K562 (cell line): ENCODE results near the gene CLIP2. TPM values are rescaled to one million over a fixed set of nuclear protein-coding genes. Genes with fewer than 3 reads are reported as not detected.

Experiments used
- ATAC-seq: fragments of 200-7000 bp; cut with Tn5 transposase; 3 replicates; pipeline ENCODE4 v1.9.1; 2020; ENCODE audit warnings: moderate library complexity
- BruUV-seq: library from RNA; stranded (reverse); fragments of 400-500 nt; replicated peaks from 2 replicates; lab custom pipeline; 2021; lab: Mats Ljungman, UMichigan
- CTCF ChIA-PET: fragments of 300-600 bp; formaldehyde crosslinking; extraction: SDS; loops from one replicate; lab custom pipeline; 2021; ENCODE audit warnings: low intra/inter-chr PET ratio; lab: Yijun Ruan, JAX
- POLR2A ChIA-PET: fragments of 300-600, 350-650 bp; sonication (Branson Sonifier 250); formaldehyde crosslinking; extraction: SDS; loops from one replicate; lab custom pipeline; 2021; ENCODE audit warnings: antibody characterized with exemption, inconsistent platforms; lab: Yijun Ruan, JAX
- DNase-seq, 4 experiments: peaks; one replicate each; pipeline versions ENCODE4 v3.0.0 to v3.0.0-alpha.2; 2011 to 2018; ENCODE audit warnings: low spot score in 3 of 4, mixed read lengths in 3 of 4; ENCODE audit errors: extremely low read depth in 1 of 4
- FAIRE-seq: peaks from 2 replicates; lab custom pipeline; 2011; peaks lifted over from hg19 to GRCh38; lab: Jason Lieb, UNC
- H2AFZ ChIP-seq: 2 replicates; pipeline ENCODE4 v1.6.0; 2011; ENCODE audit warnings: low read depth, low read length, control low read depth, inconsistent platforms
- H3K27ac ChIP-seq: fragments of 200-600 bp; 3 replicates; pipeline ENCODE4 v1.8.0; 2011; ENCODE audit warnings: low read depth, mild to moderate bottlenecking, control low read depth, inconsistent platforms, low read length, moderate library complexity, mixed read lengths; ENCODE audit errors: extremely low read depth
- H3K27me3 ChIP-seq, 2 experiments: fragments of 300-600 bp in 1 of 2; 2 replicates in 1 of 2; 3 replicates in 1 of 2; pipeline versions ENCODE4 v1.6.0 to v1.8.0; 2011; ENCODE audit warnings: inconsistent platforms in 2 of 2, low read length in 2 of 2, mild to moderate bottlenecking in 1 of 2, mixed read lengths in 1 of 2, moderate library complexity in 1 of 2; ENCODE audit not compliant: control insufficient read depth in 2 of 2, insufficient read depth in 2 of 2
- H3K36me3 ChIP-seq: fragments of 300-600 bp; 3 replicates; pipeline ENCODE4 v1.8.0; 2011; ENCODE audit warnings: mild to moderate bottlenecking, low read length, inconsistent platforms; ENCODE audit not compliant: control insufficient read depth, insufficient read depth
- H3K4me1 ChIP-seq, 2 experiments: fragments of 200-600 bp in 1 of 2; replicated peaks in 1 of 2; 2 replicates in 1 of 2; 3 replicates in 1 of 2; pipeline versions ENCODE4 v1.5.1 to v1.8.0; 2011; ENCODE audit warnings: inconsistent platforms in 2 of 2, low read length in 2 of 2, mild to moderate bottlenecking in 1 of 2, mixed read lengths in 1 of 2, moderate library complexity in 1 of 2; ENCODE audit not compliant: control insufficient read depth in 2 of 2, insufficient read depth in 2 of 2
- H3K4me2 ChIP-seq: 2 replicates; pipeline ENCODE4 v1.6.1; 2011; ENCODE audit warnings: low read length, control low read depth, inconsistent platforms, mixed read lengths; ENCODE audit not compliant: insufficient read depth
- H3K4me3 ChIP-seq: fragments of 200-600 bp; sonication (generic), shearing (Covaris generic); 2 replicates; pipeline ENCODE4 v1.5.1; 2016; ENCODE audit warnings: control low read depth, inconsistent platforms
- H3K79me2 ChIP-seq: fragments of 200-600 bp; 3 replicates; pipeline ENCODE4 v1.8.0; 2011; ENCODE audit warnings: low read length, inconsistent platforms; ENCODE audit not compliant: control insufficient read depth, insufficient read depth
- H3K9ac ChIP-seq, 2 experiments: 2 replicates each; pipeline versions ENCODE4 v1.6.0 to v1.6.1; 2011; ENCODE audit warnings: low read depth in 2 of 2, low read length in 2 of 2, control low read depth in 1 of 2, inconsistent platforms in 1 of 2, mild to moderate bottlenecking in 1 of 2, mixed read lengths in 1 of 2; ENCODE audit not compliant: insufficient read depth in 1 of 2
- H3K9me1 ChIP-seq: one replicate; pipeline ENCODE4 v1.6.0; 2011; ENCODE audit warnings: inconsistent platforms, mild to moderate bottlenecking, low read length, moderate library complexity; ENCODE audit not compliant: control insufficient read depth, insufficient read depth
- H3K9me3 ChIP-seq: replicated peaks from 2 replicates; pipeline ENCODE4 v1.5.1; 2011; ENCODE audit warnings: low read depth, low read length, inconsistent platforms; ENCODE audit not compliant: control insufficient read depth, insufficient read depth
- H4K20me1 ChIP-seq: replicated peaks from 2 replicates; pipeline ENCODE4 v1.6.1; 2011; ENCODE audit warnings: low read length, inconsistent platforms, mixed read lengths; ENCODE audit not compliant: control insufficient read depth, insufficient read depth
- BDP1 ChIP-seq: IDR thresholded peaks from 3 replicates; pipeline ENCODE4 v1.6.1; 2011; ENCODE audit not compliant: insufficient read length, insufficient read depth
- CBX2 ChIP-seq: fragments of 200-600 bp; sonication (generic); IDR thresholded peaks from one replicate; pipeline ENCODE4 v1.6.1; 2012; ENCODE audit warnings: mild to moderate bottlenecking, low read length, inconsistent platforms; ENCODE audit not compliant: insufficient read depth, poor library complexity, severe bottlenecking
- CTCF ChIP-seq, 3 experiments: IDR thresholded peaks in 2 of 3; conservative IDR thresholded peaks in 1 of 3; 2 replicates each; pipeline ENCODE4 v1.5.1; 2011 to 2012; ENCODE audit warnings: low read length in 3 of 3, mild to moderate bottlenecking in 3 of 3, control low read depth in 2 of 3, improper control_type of control experiment in 1 of 3, inconsistent platforms in 1 of 3, low read depth in 1 of 3, mixed read lengths in 1 of 3, moderate library complexity in 1 of 3; ENCODE audit not compliant: insufficient read depth in 2 of 3
- GABPB2 ChIP-seq: fragments of 250-450 bp; sonication (Bioruptor Pico); conservative IDR thresholded peaks from 2 replicates; pipeline ENCODE4 v1.5.1; 2021; ENCODE audit warnings: mild to moderate bottlenecking
- KLF16 ChIP-seq: IDR thresholded peaks from 2 replicates; pipeline ENCODE4 v1.6.1; 2016; ENCODE audit warnings: antibody characterized with exemption
- MEIS2 ChIP-seq: fragments of 450-650 bp; IDR thresholded peaks from 2 replicates; pipeline ENCODE4 v1.6.1; 2014; ENCODE audit warnings: mild to moderate bottlenecking; ENCODE audit not compliant: partially characterized antibody
- PHB ChIP-seq: fragments of 250-450 bp; sonication (Bioruptor Pico); IDR thresholded peaks from 2 replicates; pipeline ENCODE4 v1.5.0; 2021
- POU5F1 ChIP-seq: fragments of 150-350 bp; IDR thresholded peaks from 2 replicates; pipeline ENCODE4 v1.6.1; 2014; ENCODE audit warnings: borderline replicate concordance, low read length, low read depth, mild to moderate bottlenecking; ENCODE audit not compliant: partially characterized antibody
- SMC3 ChIP-seq: conservative IDR thresholded peaks from 2 replicates; pipeline ENCODE4 v1.6.1; 2011; ENCODE audit warnings: low read depth, low read length, improper control_type of control experiment; ENCODE audit not compliant: insufficient read depth
- TCF15 ChIP-seq: fragments of 250-450 bp; sonication (Bioruptor Pico); IDR thresholded peaks from 2 replicates; pipeline ENCODE4 v1.8.0; 2022; ENCODE audit warnings: moderate library complexity, mild to moderate bottlenecking, inconsistent platforms
- TRIM28 ChIP-seq: fragments of 450-650 bp; IDR thresholded peaks from 2 replicates; pipeline ENCODE4 v1.6.1; 2017
- WGBS: fragments of 100-300 bp; shearing (Covaris generic); methylation state at CpG from one replicate; pipeline ENCODE4 v1.1.6; 2016; ENCODE audit warnings: low coverage, mixed read lengths; ENCODE audit not compliant: insufficient coverage; ENCODE audit errors: missing lambda C conversion rate; 5-methylcytosine and 5-hydroxymethylcytosine counted together
- in situ Hi-C: fragments of 300-500 bp; cut with MboI; formaldehyde crosslinking; loops from 4 replicates; pipeline ENCODE4 v1.15.0; 2018; ENCODE audit warnings: inconsistent platforms, mixed read lengths
- intact Hi-C: fragments of 100-400 bp; cut with micrococcal nuclease; formaldehyde crosslinking; loops from 2 replicates; pipeline ENCODE4 v1.14.2; 2022
- polyA plus RNA-seq, 8 experiments: library from polyadenylated mRNA; depleted of rRNA in 4 of 8; stranded (reverse) in 5 of 8; unstranded in 3 of 8; fragments of >200 nt; fragmentation: Nextera tagmentation in 2 of 8; fragmentation: Illumina TruSeq in 1 of 8; extraction: Ambion mirVana in 2 of 8; extraction: Trizol in 1 of 8; gene quantifications; 2 replicates each; pipeline versions ENCODE4 v1.2.1 to v1.2.3, GENCODE V29; 2011 to 2014; ENCODE audit warnings: inconsistent platforms in 1 of 8, missing spikeins in 1 of 8
- total RNA-seq, 7 experiments: library from RNA; depleted of rRNA in 6 of 7; stranded (reverse); fragments of >200 nt in 6 of 7; fragmentation: Illumina TruSeq in 2 of 7; extraction: Trizol in 2 of 7; gene quantifications; 2 replicates each; pipeline versions ENCODE4 v1.2.1 to v1.2.3, GENCODE V29; 2011 to 2021; ENCODE audit warnings: low replicate concordance in 1 of 7
- TF ChIP-seq, protein P1 (sequence below): fragments of 450-650 bp; IDR thresholded peaks from 2 replicates; pipeline ENCODE4 v1.7.0; 2016; ENCODE audit warnings: borderline replicate concordance

Gene CLIP2
- total and polyA plus RNA-seq, 9 of the 15 experiments (the other 6 are each of a cell fraction or from before 2014, with no cell fraction given) = 0.07 to 5.4 (median 2.1) TPM

DNA sequence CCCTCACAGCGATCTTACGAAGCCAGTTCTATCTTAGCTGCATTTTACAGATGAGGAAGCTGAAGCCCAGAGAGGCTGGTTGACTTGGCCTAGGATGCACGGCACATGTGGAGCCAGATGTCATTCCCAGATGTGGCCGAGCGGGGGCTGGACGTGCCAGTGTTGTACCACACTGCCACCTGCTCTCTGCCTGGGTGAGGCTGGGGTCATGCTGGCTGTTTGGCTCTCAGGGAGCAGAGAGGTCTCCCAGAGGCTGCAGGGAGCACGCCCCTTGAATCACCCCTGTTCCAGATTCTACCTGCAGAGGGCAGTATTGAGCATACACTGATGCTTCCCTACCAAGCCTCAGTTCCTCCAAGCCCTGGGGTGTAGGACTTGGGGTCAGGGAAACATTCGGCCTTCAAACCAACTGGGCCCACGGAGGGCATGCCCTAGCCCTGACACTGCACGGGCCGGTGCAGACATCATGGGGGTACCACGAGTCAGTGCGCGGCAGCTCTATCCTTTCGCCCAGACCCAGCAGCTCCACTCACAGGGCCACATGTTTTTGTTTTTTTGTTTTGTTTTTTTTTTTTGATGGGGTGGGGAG, 160.7 kb downstream of the CLIP2 start (continued):
- TF ChIP-seq SMC3 = peak; percentile 58; the same call in 1 of the 2 replicates

- H3K27ac ChIP-seq = peak overlapping the region; percentile 72; the same call in 2 of the 3 replicates
- WGBS = 33% methylated on average over 11 of the region's 15 CpGs
- ATAC-seq (peak; percentile 3), FAIRE-seq (peak; percentile 74), DNase-seq (peak in 3 of 4 experiments; percentile 39 to 40 (median 39))
- H3K9ac ChIP-seq = peak overlapping the region; percentile 64 to 94; a peak in 2 of 4 replicates
- H3K4me3 ChIP-seq = peak overlapping the region; percentile 94
- H3K4me1 ChIP-seq = peaks cover 22 to 42% of the 10 kb centered on the region in 2 experiments
- in situ Hi-C loops (no loop called here), intact Hi-C loops (loop anchor here (10.0 kb wide), 2 partner anchors 112 to 202 kb away; partner anchors contain the start of gene GTF2I)
- H3K9me3 ChIP-seq = no peaks in the 10 kb centered on the region
- H3K36me3 ChIP-seq = peaks cover 3% of the 10 kb centered on the region; the same call in 1 of the 3 replicates
- POLR2A ChIA-PET = interaction anchor here (1.2 kb wide), 1 partner anchor 10 kb away, joined by 4 read pairs; no protein-coding TSS in a partner anchor
- no peaks in the 10 kb centered on the region; the same call in 1 of the 2 replicates for H4K20me1 ChIP-seq
- peak overlapping the region; percentile 90 for H3K4me2 ChIP-seq
- BruUV-seq = no TSS peak
- CTCF ChIA-PET = no interaction called here
- H3K27me3 ChIP-seq = peaks cover under 1 to 5% of the 10 kb centered on the region in 2 experiments; a peak in 2 of 5 replicates
- H3K79me2 ChIP-seq = peaks cover 34% of the 10 kb centered on the region
- peak overlapping the region; percentile 93 for H2AFZ ChIP-seq
- H3K9me1 ChIP-seq = no peaks in the 10 kb centered on the region
- no peak for TF ChIP-seq CBX2
- no peak for TF ChIP-seq GABPB2 (CRISPR knock-in tag)
- peak; percentile 25 for TF ChIP-seq MEIS2
- TF ChIP-seq BDP1 = no peak
- no peak for TF ChIP-seq CTCF (IDR thresholded peaks at IDR 0.05 in 2 of 3, conservative IDR thresholded peaks at IDR 0.05 in 1 of 3; ENCODE audit: insufficient read depth in 2 of 3, low read depth in 1 of 3, low read length in 3 of 3)
- no peak for TF ChIP-seq KLF16
- TF ChIP-seq TCF15 (CRISPR knock-in tag) = no peak
- TF ChIP-seq POU5F1 = no peak
- no peak for TF ChIP-seq PHB (CRISPR knock-in tag)
- TF ChIP-seq TRIM28 = no peak
- TF ChIP-seq, protein P1, sequence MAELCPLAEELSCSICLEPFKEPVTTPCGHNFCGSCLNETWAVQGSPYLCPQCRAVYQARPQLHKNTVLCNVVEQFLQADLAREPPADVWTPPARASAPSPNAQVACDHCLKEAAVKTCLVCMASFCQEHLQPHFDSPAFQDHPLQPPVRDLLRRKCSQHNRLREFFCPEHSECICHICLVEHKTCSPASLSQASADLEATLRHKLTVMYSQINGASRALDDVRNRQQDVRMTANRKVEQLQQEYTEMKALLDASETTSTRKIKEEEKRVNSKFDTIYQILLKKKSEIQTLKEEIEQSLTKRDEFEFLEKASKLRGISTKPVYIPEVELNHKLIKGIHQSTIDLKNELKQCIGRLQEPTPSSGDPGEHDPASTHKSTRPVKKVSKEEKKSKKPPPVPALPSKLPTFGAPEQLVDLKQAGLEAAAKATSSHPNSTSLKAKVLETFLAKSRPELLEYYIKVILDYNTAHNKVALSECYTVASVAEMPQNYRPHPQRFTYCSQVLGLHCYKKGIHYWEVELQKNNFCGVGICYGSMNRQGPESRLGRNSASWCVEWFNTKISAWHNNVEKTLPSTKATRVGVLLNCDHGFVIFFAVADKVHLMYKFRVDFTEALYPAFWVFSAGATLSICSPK = no peak
Observed at GRCh38 chr7:74452748-74453321, 163.6 kb downstream of the CLIP2 start.
